GM12878 (cell line): ENCODE data around the gene OR10A3. TPM values are rescaled to one million over a fixed set of nuclear protein-coding genes. Genes with fewer than 3 reads are reported as not detected.
A peak's percentile ranks its signal among the peaks of the same experiment; 100 is the strongest.

ENCODE experiments used
- ATAC-seq: fragments of 200-7000 bp; cut with Tn5 transposase; 3 replicates; pipeline ENCODE4 v1.9.1; 2020; ENCODE audit warnings: mild to moderate bottlenecking, moderate library complexity
- BruUV-seq: library from RNA; stranded (reverse); fragments of 400-500 nt; replicated peaks from 2 replicates; lab custom pipeline; 2021; lab: Mats Ljungman, UMichigan
- CTCF ChIA-PET: fragments of 300-600 bp; sonication (Branson Sonifier 250); formaldehyde crosslinking; extraction: SDS; loops from one replicate; lab custom pipeline; 2021; ENCODE audit warnings: inconsistent platforms; lab: Yijun Ruan, JAX
- POLR2A ChIA-PET: fragments of 350-600 bp; formaldehyde crosslinking; extraction: SDS; loops from one replicate; lab custom pipeline; 2021; ENCODE audit warnings: inconsistent platforms; lab: Charles Lee
- RAD21 ChIA-PET: fragments of 300-600 bp; sonication (Branson Sonifier 250); formaldehyde crosslinking; loops from one replicate; lab custom pipeline; 2023; ENCODE audit warnings: antibody characterized with exemption; ENCODE audit not compliant: unreplicated experiment; lab: Charles Lee
- SMC1A ChIA-PET: fragments of 300-600 bp; sonication (Branson Sonifier 250); formaldehyde crosslinking; loops from one replicate; lab custom pipeline; 2023; ENCODE audit not compliant: unreplicated experiment, uncharacterized antibody; lab: Charles Lee
- DNase-seq: peaks from one replicate; pipeline ENCODE4 v3.0.0-alpha.2; 2011; ENCODE audit warnings: low read depth, low spot score
- FAIRE-seq: peaks from 3 replicates; lab custom pipeline; 2011; peaks lifted over from hg19 to GRCh38; lab: Jason Lieb, UNC
- H2AFZ ChIP-seq: 2 replicates; pipeline ENCODE4 v1.6.0; 2011; ENCODE audit warnings: low read depth, low read length, control low read depth; ENCODE audit not compliant: control insufficient read depth
- H3K27ac ChIP-seq: 2 replicates; pipeline ENCODE4 v1.5.1; 2011; ENCODE audit warnings: control low read depth; ENCODE audit not compliant: control insufficient read depth, insufficient read depth
- H3K27me3 ChIP-seq, 2 experiments: replicated peaks in 1 of 2; 2 replicates each; pipeline versions ENCODE4 v1.6.0 to v1.6.1; 2011; ENCODE audit warnings: low read length in 1 of 2; ENCODE audit not compliant: control insufficient read depth in 2 of 2, insufficient read depth in 2 of 2
- H3K36me3 ChIP-seq, 2 experiments: 2 replicates each; pipeline ENCODE4 v1.5.1; 2011; ENCODE audit warnings: low read length in 1 of 2; ENCODE audit not compliant: control insufficient read depth in 2 of 2, insufficient read depth in 2 of 2
- H3K4me1 ChIP-seq: 2 replicates; pipeline ENCODE4 v1.6.1; 2011; ENCODE audit warnings: mild to moderate bottlenecking, low read length, moderate library complexity, mixed read lengths; ENCODE audit not compliant: control insufficient read depth, insufficient read depth
- H3K4me2 ChIP-seq: 2 replicates; pipeline ENCODE4 v1.6.0; 2011; ENCODE audit warnings: control low read depth; ENCODE audit not compliant: control insufficient read depth, insufficient read depth
- H3K4me3 ChIP-seq: fragments of 200-600 bp; sonication (generic); 2 replicates; pipeline ENCODE4 v1.5.1; 2016
- H3K79me2 ChIP-seq: 2 replicates; pipeline ENCODE4 v1.6.0; 2011; ENCODE audit warnings: low read length; ENCODE audit not compliant: control insufficient read depth, insufficient read depth
- H3K9ac ChIP-seq: 2 replicates; pipeline ENCODE4 v1.8.0; 2011; ENCODE audit warnings: low read length, control low read depth, mixed read lengths; ENCODE audit not compliant: control insufficient read depth, insufficient read depth
- H3K9me3 ChIP-seq: replicated peaks from 3 replicates; pipeline ENCODE4 v1.5.1; 2011; ENCODE audit warnings: mild to moderate bottlenecking, low read length; ENCODE audit not compliant: control insufficient read depth, insufficient read depth
- H4K20me1 ChIP-seq: 2 replicates; pipeline ENCODE4 v1.6.0; 2011; ENCODE audit not compliant: control insufficient read depth, insufficient read depth
- ATF7 ChIP-seq: fragments of 450-650 bp; IDR thresholded peaks from 2 replicates; pipeline ENCODE4 v1.6.1; 2016; ENCODE audit warnings: low read depth, mild to moderate bottlenecking
- BMI1 ChIP-seq: fragments of 450-650 bp; IDR thresholded peaks from 2 replicates; pipeline ENCODE4 v1.6.1; 2016; ENCODE audit warnings: mild to moderate bottlenecking, moderate library complexity, borderline replicate concordance
- EP300 ChIP-seq, 2 experiments: fragments of 150-350 bp in 1 of 2; IDR thresholded peaks; 2 replicates each; pipeline ENCODE4 v1.6.1; 2011 to 2012; ENCODE audit warnings: low read depth in 2 of 2, low read length in 2 of 2, borderline replicate concordance in 1 of 2, improper control_type of control experiment in 1 of 2, inconsistent platforms in 1 of 2; ENCODE audit not compliant: control insufficient read depth in 1 of 2
- EZH2 ChIP-seq: IDR thresholded peaks from 2 replicates; pipeline ENCODE4 v1.6.1; 2012; ENCODE audit warnings: low read depth, mild to moderate bottlenecking, control low read depth, inconsistent platforms, low read length, borderline replicate concordance; ENCODE audit not compliant: control insufficient read depth
- IKZF2 ChIP-seq, 2 experiments: fragments of 450-650 bp; IDR thresholded peaks; 2 replicates each; pipeline ENCODE4 v1.6.1; 2017; ENCODE audit warnings: mild to moderate bottlenecking in 2 of 2, moderate library complexity in 2 of 2
- LARP7 ChIP-seq: fragments of 450-650 bp; IDR thresholded peaks from 2 replicates; pipeline ENCODE4 v1.6.1; 2017; ENCODE audit warnings: mild to moderate bottlenecking
- MTA2 ChIP-seq: fragments of 450-650 bp; IDR thresholded peaks from 2 replicates; pipeline ENCODE4 v1.6.1; 2016; ENCODE audit warnings: low read depth, mild to moderate bottlenecking, moderate library complexity
- MYC ChIP-seq: IDR thresholded peaks from 2 replicates; pipeline ENCODE4 v1.6.1; 2011; ENCODE audit warnings: mild to moderate bottlenecking, low read length, moderate library complexity, inconsistent platforms; ENCODE audit not compliant: insufficient read depth, insufficient replicate concordance, insufficient read length, severe bottlenecking
- RFX5 ChIP-seq: IDR thresholded peaks from 2 replicates; pipeline ENCODE4 v1.6.1; 2011; ENCODE audit warnings: low read depth, low read length, improper control_type of control experiment
- SUPT20H ChIP-seq: IDR thresholded peaks from 2 replicates; pipeline ENCODE4 v1.6.1; 2011; ENCODE audit warnings: low read depth, mild to moderate bottlenecking, low read length, moderate library complexity, borderline replicate concordance; ENCODE audit not compliant: control insufficient read depth
- WRNIP1 ChIP-seq: IDR thresholded peaks from 2 replicates; pipeline ENCODE4 v1.6.1; 2011; ENCODE audit warnings: low read depth, low read length, improper control_type of control experiment, borderline replicate concordance
- ZNF217 ChIP-seq: fragments of 450-650 bp; IDR thresholded peaks from 2 replicates; pipeline ENCODE4 v1.6.1; 2017; ENCODE audit warnings: antibody characterized with exemption, mild to moderate bottlenecking
- ZNF24 ChIP-seq: fragments of 450-650 bp; IDR thresholded peaks from 2 replicates; pipeline ENCODE4 v1.6.1; 2017; ENCODE audit warnings: antibody characterized with exemption, mild to moderate bottlenecking
- WGBS: methylation state at CpG from one replicate; pipeline ENCODE4 v1.1.6; 2016; ENCODE audit warnings: low lambda C conversion rate; ENCODE audit not compliant: insufficient replicate concordance, insufficient coverage; ENCODE audit errors: missing lambda C conversion rate; 5-methylcytosine and 5-hydroxymethylcytosine counted together
- in situ Hi-C: fragments of 300-500 bp; cut with MboI; formaldehyde crosslinking; loops from 9 replicates; pipeline ENCODE4 v1.14.3; 2018; ENCODE audit warnings: mixed read lengths
- intact Hi-C: fragments of 100-400 bp; cut with micrococcal nuclease; formaldehyde crosslinking; loops from one replicate; pipeline ENCODE4 v1.14.2; 2022; ENCODE audit not compliant: unreplicated experiment
- polyA plus RNA-seq, 11 experiments: library from polyadenylated mRNA; depleted of rRNA in 4 of 11; unstranded in 6 of 11; stranded (reverse) in 5 of 11; fragments of >200 nt; fragmentation: Nextera tagmentation in 4 of 11; fragmentation: Illumina TruSeq in 1 of 11; extraction: Ambion mirVana in 4 of 11; extraction: Trizol in 1 of 11; gene quantifications; 1 replicate in 1 of 11; 2 replicates in 10 of 11; pipeline versions ENCODE4 v1.2.1 to v1.2.3, GENCODE V29; 2011 to 2016; ENCODE audit warnings: inconsistent platforms in 2 of 11, missing spikeins in 2 of 11, low read depth in 1 of 11
- total RNA-seq, 4 experiments: library from RNA; depleted of rRNA in 3 of 4; stranded (reverse); fragments of >200 nt in 3 of 4; fragmentation: Illumina TruSeq in 1 of 4; extraction: Trizol in 1 of 4; gene quantifications; 2 replicates each; pipeline versions ENCODE4 v1.2.1 to v1.2.3, GENCODE V29; 2013 to 2021

OR10A3 gene
- total and polyA plus RNA-seq, 10 of the 15 experiments (the other 5 are each of a cell fraction or from before 2014, with no cell fraction given): 0.04 TPM; not detected in 9

DNA sequence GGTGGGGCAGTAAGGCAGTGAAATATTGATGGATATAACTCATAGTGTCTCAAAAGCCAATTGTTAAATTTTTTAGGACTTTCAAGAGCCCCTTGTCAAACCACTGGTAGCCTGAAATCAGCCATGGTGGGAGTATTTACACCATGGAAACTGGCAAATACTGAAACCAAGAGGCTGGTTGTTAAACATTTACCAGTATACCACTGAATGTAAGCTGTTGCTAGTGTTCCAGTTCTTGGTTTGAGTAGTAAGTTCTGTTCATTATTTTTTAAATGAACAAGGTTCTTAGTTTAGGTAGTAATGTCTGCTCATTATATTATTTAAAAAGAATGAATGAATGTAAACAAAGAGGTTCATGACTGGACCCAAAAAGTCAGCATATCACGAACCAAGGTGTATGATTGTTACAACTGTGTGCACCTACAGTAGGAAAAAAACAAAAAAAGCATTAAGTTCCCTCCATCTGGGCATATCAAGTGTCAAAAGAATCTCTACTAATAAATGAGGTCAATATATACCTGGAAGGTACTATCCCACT is 41.1 kb upstream of the OR10A3 start:
- ChIA-PET CTCF (interaction anchor here (0.8 to 6.2 kb wide), 3 partner anchors 24 to 116 kb away, joined by 3 to 271 read pairs (median 3); no protein-coding TSS in a partner anchor), POLR2A (interaction anchor here (1.0 to 2.5 kb wide), 2 partner anchors 90 to 219 kb away, joined by 3 to 8 read pairs; no protein-coding TSS in a partner anchor), RAD21 (interaction anchor here (7.2 kb wide), 1 partner anchor 89 kb away, joined by 161 read pairs; no protein-coding TSS in a partner anchor), SMC1A (interaction anchor here (1.0 to 6.2 kb wide), 3 partner anchors 14 to 89 kb away, joined by 3 to 190 read pairs (median 5); partner anchors contain the start of gene NLRP10)
- in situ Hi-C loops (no loop called here), intact Hi-C loops (no loop called here)
- Histone ChIP-seq H3K9me3 (no peaks in the 10 kb centered on the region), H3K4me1 (no peaks in the 10 kb centered on the region), H3K36me3 (no peaks in the 10 kb centered on the region), H3K4me3 (no peak overlapping the region), H3K9ac (no peak overlapping the region), H3K27me3 (no peaks in the 10 kb centered on the region), H3K79me2 (peaks cover 6% of the 10 kb centered on the region), H4K20me1 (no peaks in the 10 kb centered on the region), H3K4me2 (no peak overlapping the region), H3K27ac (no peak overlapping the region), H2AFZ (no peak overlapping the region)
- 5% methylated on average over 1 of the region's 1 CpG for WGBS
- TF ChIP-seq ATF7: peak; percentile 27; the same call in 1 of the 2 replicates
- peak; percentile 37; the same call in 1 of the 2 replicates for TF ChIP-seq RFX5
- TF ChIP-seq MTA2: peak; percentile 82; the same call in 1 of the 2 replicates
- TF ChIP-seq EZH2: no peak
- TF ChIP-seq LARP7: no peak
- peak in 1 of 2 experiments; percentile 44; a peak in 1 of 4 replicates for TF ChIP-seq EP300 (IDR thresholded peaks at IDR 0.05; ENCODE audit: borderline replicate concordance in 1 of 2, control insufficient read depth in 1 of 2, low read depth in 2 of 2, low read length in 2 of 2)
- no peak for TF ChIP-seq MYC
- peak; percentile 15 to 33; a peak in 1 of 4 replicates for TF ChIP-seq IKZF2 (IDR thresholded peaks at IDR 0.05)
- no peak for TF ChIP-seq WRNIP1
- no peak for TF ChIP-seq SUPT20H
- TF ChIP-seq ZNF217: no peak
- TF ChIP-seq ZNF24: peak; percentile 94
- TF ChIP-seq BMI1: no peak
- ATAC-seq (peak; percentile 64), DNase-seq (peak; percentile 21), FAIRE-seq (no peak)
- no TSS peak for BruUV-seq
